GM12878 (cell line): ENCODE results near the gene STARD3. TPM values are rescaled to one million over a fixed set of nuclear protein-coding genes. Genes with fewer than 3 reads are reported as not detected.

Experiments
- HDAC2 ChIP-seq: fragments of 200-600 bp; sonication (generic); IDR thresholded peaks from 2 replicates; pipeline ENCODE4 v1.6.1; 2017
- MTA3 ChIP-seq: IDR thresholded peaks from 2 replicates; pipeline ENCODE4 v1.6.1; 2012; ENCODE audit warnings: low read length, inconsistent platforms, borderline replicate concordance
- RELB ChIP-seq: fragments of 450-650 bp; IDR thresholded peaks from 2 replicates; pipeline ENCODE4 v1.6.1; 2017; ENCODE audit warnings: low read depth, mild to moderate bottlenecking, moderate library complexity
- polyA plus RNA-seq, 11 experiments: library from polyadenylated mRNA; depleted of rRNA in 4 of 11; unstranded in 6 of 11; stranded (reverse) in 5 of 11; fragments of >200 nt; fragmentation: Nextera tagmentation in 4 of 11; fragmentation: Illumina TruSeq in 1 of 11; extraction: Ambion mirVana in 4 of 11; extraction: Trizol in 1 of 11; gene quantifications; 1 replicate in 1 of 11; 2 replicates in 10 of 11; pipeline versions ENCODE4 v1.2.1 to v1.2.3, GENCODE V29; 2011 to 2016; ENCODE audit warnings: inconsistent platforms in 2 of 11, missing spikeins in 2 of 11, low read depth in 1 of 11
- total RNA-seq, 4 experiments: library from RNA; depleted of rRNA in 3 of 4; stranded (reverse); fragments of >200 nt in 3 of 4; fragmentation: Illumina TruSeq in 1 of 4; extraction: Trizol in 1 of 4; gene quantifications; 2 replicates each; pipeline versions ENCODE4 v1.2.1 to v1.2.3, GENCODE V29; 2013 to 2021
- TF ChIP-seq, protein P1 (sequence below): fragments of 450-650 bp; IDR thresholded peaks from 2 replicates; pipeline ENCODE4 v1.6.1; 2017; ENCODE audit warnings: mild to moderate bottlenecking

STARD3 gene
- total and polyA plus RNA-seq, 10 of the 15 experiments (the other 5 are each of a cell fraction or from before 2014, with no cell fraction given), result 0.08 to 62.7 (median 27.5) TPM

DNA sequence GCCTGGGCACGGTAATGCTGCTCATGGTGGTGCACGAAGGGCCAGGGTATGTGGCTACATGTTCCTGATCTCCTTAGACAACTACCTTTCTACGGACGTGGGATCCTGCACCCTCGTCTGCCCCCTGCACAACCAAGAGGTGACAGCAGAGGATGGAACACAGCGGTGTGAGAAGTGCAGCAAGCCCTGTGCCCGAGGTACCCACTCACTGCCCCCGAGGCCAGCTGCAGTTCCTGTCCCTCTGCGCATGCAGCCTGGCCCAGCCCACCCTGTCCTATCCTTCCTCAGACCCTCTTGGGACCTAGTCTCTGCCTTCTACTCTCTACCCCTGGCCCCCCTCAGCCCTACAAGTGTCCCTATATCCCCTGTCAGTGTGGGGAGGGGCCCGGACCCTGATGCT lies 74.9 kb downstream of the STARD3 start (continued):
- TF ChIP-seq, protein P1, sequence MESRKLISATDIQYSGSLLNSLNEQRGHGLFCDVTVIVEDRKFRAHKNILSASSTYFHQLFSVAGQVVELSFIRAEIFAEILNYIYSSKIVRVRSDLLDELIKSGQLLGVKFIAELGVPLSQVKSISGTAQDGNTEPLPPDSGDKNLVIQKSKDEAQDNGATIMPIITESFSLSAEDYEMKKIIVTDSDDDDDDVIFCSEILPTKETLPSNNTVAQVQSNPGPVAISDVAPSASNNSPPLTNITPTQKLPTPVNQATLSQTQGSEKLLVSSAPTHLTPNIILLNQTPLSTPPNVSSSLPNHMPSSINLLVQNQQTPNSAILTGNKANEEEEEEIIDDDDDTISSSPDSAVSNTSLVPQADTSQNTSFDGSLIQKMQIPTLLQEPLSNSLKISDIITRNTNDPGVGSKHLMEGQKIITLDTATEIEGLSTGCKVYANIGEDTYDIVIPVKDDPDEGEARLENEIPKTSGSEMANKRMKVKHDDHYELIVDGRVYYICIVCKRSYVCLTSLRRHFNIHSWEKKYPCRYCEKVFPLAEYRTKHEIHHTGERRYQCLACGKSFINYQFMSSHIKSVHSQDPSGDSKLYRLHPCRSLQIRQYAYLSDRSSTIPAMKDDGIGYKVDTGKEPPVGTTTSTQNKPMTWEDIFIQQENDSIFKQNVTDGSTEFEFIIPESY, result no peak
- TF ChIP-seq HDAC2 (no peak), MTA3 (no peak), RELB (no peak)

Other genes starting within 250 kb of the STARD3 start
Only the 7 nearest of the 13 such genes appear.
- not detected in 2 replicates for gene NEUROD2, start 29.2 kb upstream of the STARD3 start, total RNA-seq (2014; rRNA removed)
- gene NEUROD2, start 29.2 kb upstream of the STARD3 start, total RNA-seq (2014; rRNA removed; fragmentation: Illumina TruSeq; extraction: Trizol), result not detected in 2 replicates
- gene NEUROD2, start 29.2 kb upstream of the STARD3 start, total RNA-seq (2021), result not detected in 2 replicates
- not detected in 2 replicates for gene NEUROD2, start 29.2 kb upstream of the STARD3 start, polyA plus RNA-seq (2011; rRNA removed)
- not detected in 2 replicates for gene NEUROD2, start 29.2 kb upstream of the STARD3 start, polyA plus RNA-seq (2014; fragmentation: Illumina TruSeq; extraction: Trizol)
- not detected for gene NEUROD2, start 29.2 kb upstream of the STARD3 start, polyA plus RNA-seq (2014; fragmentation: Nextera tagmentation; extraction: Ambion mirVana)
- not detected in 2 replicates for gene NEUROD2, start 29.2 kb upstream of the STARD3 start, polyA plus RNA-seq (2014; rRNA removed)
- not detected for gene NEUROD2, start 29.2 kb upstream of the STARD3 start, polyA plus RNA-seq (2016; fragmentation: Nextera tagmentation; extraction: Ambion mirVana)
- not detected in 2 replicates for gene PPP1R1B, start 10.2 kb upstream of the STARD3 start, total RNA-seq (2014; rRNA removed)
- not detected in 2 replicates for gene PPP1R1B, start 10.2 kb upstream of the STARD3 start, total RNA-seq (2014; rRNA removed; fragmentation: Illumina TruSeq; extraction: Trizol)
- gene PPP1R1B, start 10.2 kb upstream of the STARD3 start, total RNA-seq (2021), result not detected in 2 replicates
- 0.08 and 0.10 TPM in 2 replicates for gene PPP1R1B, start 10.2 kb upstream of the STARD3 start, polyA plus RNA-seq (2011; rRNA removed)
- gene PPP1R1B, start 10.2 kb upstream of the STARD3 start, polyA plus RNA-seq (2014; fragmentation: Illumina TruSeq; extraction: Trizol), result not detected in 2 replicates
- gene PPP1R1B, start 10.2 kb upstream of the STARD3 start, polyA plus RNA-seq (2014; fragmentation: Nextera tagmentation; extraction: Ambion mirVana), result not detected
- gene PPP1R1B, start 10.2 kb upstream of the STARD3 start, polyA plus RNA-seq (2014; rRNA removed), result not detected in 2 replicates
- gene PPP1R1B, start 10.2 kb upstream of the STARD3 start, polyA plus RNA-seq (2016; fragmentation: Nextera tagmentation; extraction: Ambion mirVana), result not detected
- 0.17 and 0.33 TPM in 2 replicates for gene TCAP, start 28.2 kb downstream of the STARD3 start, total RNA-seq (2014; rRNA removed)
- gene TCAP, start 28.2 kb downstream of the STARD3 start, total RNA-seq (2014; rRNA removed; fragmentation: Illumina TruSeq; extraction: Trizol), result 0.32 and 0.36 TPM in 2 replicates
- gene TCAP, start 28.2 kb downstream of the STARD3 start, total RNA-seq (2021), result 0.69 and 0.95 TPM in 2 replicates
- gene TCAP, start 28.2 kb downstream of the STARD3 start, polyA plus RNA-seq (2011; rRNA removed), result 0.39 and 0.40 TPM in 2 replicates
- gene TCAP, start 28.2 kb downstream of the STARD3 start, polyA plus RNA-seq (2014; fragmentation: Illumina TruSeq; extraction: Trizol), result 0.25 TPM in 1 of 2 replicates, not detected in the other
- gene TCAP, start 28.2 kb downstream of the STARD3 start, polyA plus RNA-seq (2014; fragmentation: Nextera tagmentation; extraction: Ambion mirVana), result not detected
- gene TCAP, start 28.2 kb downstream of the STARD3 start, polyA plus RNA-seq (2014; rRNA removed), result 0.76 and 1.0 TPM in 2 replicates
- under 1 TPM in 1 of 2 experiments, not detected in 1; 0.18 TPM for gene TCAP, start 28.2 kb downstream of the STARD3 start, polyA plus RNA-seq (2016; fragmentation: Nextera tagmentation; extraction: Ambion mirVana)
- gene PNMT, start 31.3 kb downstream of the STARD3 start, total RNA-seq (2014; rRNA removed), result not detected in 2 replicates
- gene PNMT, start 31.3 kb downstream of the STARD3 start, total RNA-seq (2014; rRNA removed; fragmentation: Illumina TruSeq; extraction: Trizol), result not detected in 2 replicates
- gene PNMT, start 31.3 kb downstream of the STARD3 start, total RNA-seq (2021), result not detected in 2 replicates
- not detected in 2 replicates for gene PNMT, start 31.3 kb downstream of the STARD3 start, polyA plus RNA-seq (2011; rRNA removed)
- not detected in 2 replicates for gene PNMT, start 31.3 kb downstream of the STARD3 start, polyA plus RNA-seq (2014; fragmentation: Illumina TruSeq; extraction: Trizol)
- not detected for gene PNMT, start 31.3 kb downstream of the STARD3 start, polyA plus RNA-seq (2014; fragmentation: Nextera tagmentation; extraction: Ambion mirVana)
- gene PNMT, start 31.3 kb downstream of the STARD3 start, polyA plus RNA-seq (2014; rRNA removed), result 0.24 TPM in 1 of 2 replicates, not detected in the other
- not detected for gene PNMT, start 31.3 kb downstream of the STARD3 start, polyA plus RNA-seq (2016; fragmentation: Nextera tagmentation; extraction: Ambion mirVana)
- 6.4 and 7.4 TPM in 2 replicates for gene PGAP3, start 50.9 kb downstream of the STARD3 start, total RNA-seq (2014; rRNA removed)
- gene PGAP3, start 50.9 kb downstream of the STARD3 start, total RNA-seq (2014; rRNA removed; fragmentation: Illumina TruSeq; extraction: Trizol), result 2.7 and 4.3 TPM in 2 replicates
- gene PGAP3, start 50.9 kb downstream of the STARD3 start, total RNA-seq (2021), result 10.0 and 10.5 TPM in 2 replicates
- 2.8 and 6.6 TPM in 2 replicates for gene PGAP3, start 50.9 kb downstream of the STARD3 start, polyA plus RNA-seq (2011; rRNA removed)
- gene PGAP3, start 50.9 kb downstream of the STARD3 start, polyA plus RNA-seq (2014; fragmentation: Illumina TruSeq; extraction: Trizol), result 2.6 and 5.1 TPM in 2 replicates
- 1 to 10 TPM in 1 of 2 experiments, under 1 TPM in 1; 0.21 to 1.2 TPM for gene PGAP3, start 50.9 kb downstream of the STARD3 start, polyA plus RNA-seq (2014; fragmentation: Nextera tagmentation; extraction: Ambion mirVana)
- gene PGAP3, start 50.9 kb downstream of the STARD3 start, polyA plus RNA-seq (2014; rRNA removed), result 5.6 and 8.4 TPM in 2 replicates
- 1 to 10 TPM; 4.9 to 5.9 TPM for gene PGAP3, start 50.9 kb downstream of the STARD3 start, polyA plus RNA-seq (2016; fragmentation: Nextera tagmentation; extraction: Ambion mirVana)
- 4.1 and 5.5 TPM in 2 replicates for gene ERBB2, start 62.9 kb downstream of the STARD3 start, total RNA-seq (2014; rRNA removed)
- gene ERBB2, start 62.9 kb downstream of the STARD3 start, total RNA-seq (2014; rRNA removed; fragmentation: Illumina TruSeq; extraction: Trizol), result 3.9 and 4.7 TPM in 2 replicates
- 6.8 and 7.0 TPM in 2 replicates for gene ERBB2, start 62.9 kb downstream of the STARD3 start, total RNA-seq (2021)
- gene ERBB2, start 62.9 kb downstream of the STARD3 start, polyA plus RNA-seq (2011; rRNA removed), result 4.0 and 4.2 TPM in 2 replicates
- 3.1 and 4.5 TPM in 2 replicates for gene ERBB2, start 62.9 kb downstream of the STARD3 start, polyA plus RNA-seq (2014; fragmentation: Illumina TruSeq; extraction: Trizol)
- under 1 TPM; 0.39 to 0.77 TPM for gene ERBB2, start 62.9 kb downstream of the STARD3 start, polyA plus RNA-seq (2014; fragmentation: Nextera tagmentation; extraction: Ambion mirVana)
- 5.0 and 7.0 TPM in 2 replicates for gene ERBB2, start 62.9 kb downstream of the STARD3 start, polyA plus RNA-seq (2014; rRNA removed)
- 1 to 10 TPM; 3.2 to 3.7 TPM for gene ERBB2, start 62.9 kb downstream of the STARD3 start, polyA plus RNA-seq (2016; fragmentation: Nextera tagmentation; extraction: Ambion mirVana)
- gene MIEN1, start 93.4 kb downstream of the STARD3 start, total RNA-seq (2014; rRNA removed), result 42.5 and 50.5 TPM in 2 replicates
- gene MIEN1, start 93.4 kb downstream of the STARD3 start, total RNA-seq (2014; rRNA removed; fragmentation: Illumina TruSeq; extraction: Trizol), result 34.2 and 41.5 TPM in 2 replicates
- 36.6 and 39.7 TPM in 2 replicates for gene MIEN1, start 93.4 kb downstream of the STARD3 start, total RNA-seq (2021)
- gene MIEN1, start 93.4 kb downstream of the STARD3 start, polyA plus RNA-seq (2011; rRNA removed), result 29.2 and 45.0 TPM in 2 replicates
- 69.2 and 74.4 TPM in 2 replicates for gene MIEN1, start 93.4 kb downstream of the STARD3 start, polyA plus RNA-seq (2014; fragmentation: Illumina TruSeq; extraction: Trizol)
- gene MIEN1, start 93.4 kb downstream of the STARD3 start, polyA plus RNA-seq (2014; fragmentation: Nextera tagmentation; extraction: Ambion mirVana), result 10 to 100 TPM; 24.9 to 42.5 TPM
- 61.5 and 70.1 TPM in 2 replicates for gene MIEN1, start 93.4 kb downstream of the STARD3 start, polyA plus RNA-seq (2014; rRNA removed)
- 10 to 100 TPM; 86.4 to 89.1 TPM for gene MIEN1, start 93.4 kb downstream of the STARD3 start, polyA plus RNA-seq (2016; fragmentation: Nextera tagmentation; extraction: Ambion mirVana)